ENCODE results near the gene TNFRSF18.

DNA sequence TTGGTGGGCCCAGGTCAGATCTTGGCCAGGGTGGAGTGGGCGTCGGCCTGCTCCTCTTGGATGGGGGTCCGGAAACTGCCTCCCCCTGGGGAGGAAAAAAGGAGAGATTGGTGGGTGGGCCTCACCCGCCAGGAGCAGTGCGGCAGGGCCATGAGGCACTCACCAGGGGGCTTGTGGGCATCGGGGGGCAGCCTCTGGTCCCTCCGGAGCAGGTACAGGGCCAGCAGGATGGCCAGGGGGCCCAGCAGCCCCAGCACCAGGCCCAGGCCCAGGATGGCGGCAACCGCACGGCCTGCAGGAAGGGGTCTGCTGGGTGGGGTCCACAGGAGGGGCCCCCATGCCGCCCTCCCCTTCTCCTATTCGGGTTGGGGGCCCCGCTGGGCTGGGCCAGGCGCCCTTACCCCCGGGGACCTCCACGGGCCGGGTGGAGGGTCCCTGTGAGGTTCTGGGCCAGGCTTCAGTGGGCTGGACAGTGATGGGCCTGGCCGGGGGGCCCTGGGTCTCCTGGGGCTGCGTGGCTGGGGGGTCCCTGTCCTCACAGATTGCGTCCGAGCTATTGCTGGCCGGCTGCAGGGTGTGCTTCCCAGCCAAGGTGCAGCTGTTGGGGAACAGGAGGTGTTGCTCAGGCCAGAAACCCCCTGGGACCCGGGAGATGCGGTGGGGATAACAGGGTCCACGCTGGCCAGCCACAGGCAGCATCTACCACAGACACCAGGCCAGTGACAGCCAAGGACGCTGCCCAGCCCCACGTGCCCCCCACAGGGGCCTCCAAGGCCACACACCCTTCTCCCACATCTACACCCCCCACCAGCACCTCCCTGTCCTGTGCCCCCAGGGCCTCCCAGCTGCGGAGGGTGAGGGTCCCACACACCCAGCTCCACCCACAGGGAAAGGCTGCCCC lies 5.4 kb upstream of the TNFRSF18 start:
- TF ChIP-seq, protein P1, sequence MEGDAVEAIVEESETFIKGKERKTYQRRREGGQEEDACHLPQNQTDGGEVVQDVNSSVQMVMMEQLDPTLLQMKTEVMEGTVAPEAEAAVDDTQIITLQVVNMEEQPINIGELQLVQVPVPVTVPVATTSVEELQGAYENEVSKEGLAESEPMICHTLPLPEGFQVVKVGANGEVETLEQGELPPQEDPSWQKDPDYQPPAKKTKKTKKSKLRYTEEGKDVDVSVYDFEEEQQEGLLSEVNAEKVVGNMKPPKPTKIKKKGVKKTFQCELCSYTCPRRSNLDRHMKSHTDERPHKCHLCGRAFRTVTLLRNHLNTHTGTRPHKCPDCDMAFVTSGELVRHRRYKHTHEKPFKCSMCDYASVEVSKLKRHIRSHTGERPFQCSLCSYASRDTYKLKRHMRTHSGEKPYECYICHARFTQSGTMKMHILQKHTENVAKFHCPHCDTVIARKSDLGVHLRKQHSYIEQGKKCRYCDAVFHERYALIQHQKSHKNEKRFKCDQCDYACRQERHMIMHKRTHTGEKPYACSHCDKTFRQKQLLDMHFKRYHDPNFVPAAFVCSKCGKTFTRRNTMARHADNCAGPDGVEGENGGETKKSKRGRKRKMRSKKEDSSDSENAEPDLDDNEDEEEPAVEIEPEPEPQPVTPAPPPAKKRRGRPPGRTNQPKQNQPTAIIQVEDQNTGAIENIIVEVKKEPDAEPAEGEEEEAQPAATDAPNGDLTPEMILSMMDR (conservative IDR thresholded peaks at IDR 0.05; ENCODE audit: low read length), result no peak
- TF ChIP-seq EZH2phosphoT487 (IDR thresholded peaks at IDR 0.05; ENCODE audit: borderline replicate concordance), result no peak
